ENCODE results near the gene ATP2B1. TPM values are rescaled to one million over a fixed set of nuclear protein-coding genes. Genes with fewer than 3 reads are reported as not detected.

Gene ATP2B1
- total RNA-seq, 2 donors from 2014 or later = 16.4 to 80.3 TPM

- H3K4me1 ChIP-seq (replicated peaks) = no peaks in the 10 kb centered on the region
- no peak overlapping the region for H3K27ac ChIP-seq
- no peaks in the 10 kb centered on the region for H3K27me3 ChIP-seq (replicated peaks; ENCODE audit: insufficient read depth)
- H3K4me3 ChIP-seq = no peak overlapping the region
- 75% methylated on average over 3 of the region's 3 CpGs for WGBS
- intact Hi-C loops (cut with DNase I) = loop anchor here (5.0 to 10.0 kb wide), 4 partner anchors 167 to 1374 kb away; partner anchors contain the start of gene ATP2B1
- no peak for DNase-seq (ENCODE audit: low spot score)
- H3K36me3 ChIP-seq = no peaks in the 10 kb centered on the region
- no peaks in the 10 kb centered on the region for H3K9me3 ChIP-seq
- TF ChIP-seq CTCF (IDR thresholded peaks at IDR 0.05) (no peak), POLR2A (IDR thresholded peaks at IDR 0.05) (no peak), POLR2AphosphoS5 (IDR thresholded peaks at IDR 0.05) (no peak)
Observed at GRCh38 chr12:89540586-89540985, 168.1 kb downstream of the ATP2B1 start.

GRCh38 chr12:89539426-89540223 lies 169.0 kb downstream of the ATP2B1 start:
- no peaks in the 10 kb centered on the region for H3K27me3 ChIP-seq (replicated peaks; ENCODE audit: insufficient read depth)
- DNase-seq (ENCODE audit: low spot score) = no peak
- H3K9me3 ChIP-seq = no peaks in the 10 kb centered on the region
- no peaks in the 10 kb centered on the region for H3K36me3 ChIP-seq
- H3K4me3 ChIP-seq = no peak overlapping the region
- no peak for TF ChIP-seq CTCF (IDR thresholded peaks at IDR 0.05)
- H3K27ac ChIP-seq = no peak overlapping the region
- intact Hi-C loops (cut with DNase I) = loop anchor here (5.0 to 10.0 kb wide), 4 partner anchors 168 to 1375 kb away; partner anchors contain the start of gene ATP2B1
- 92% methylated on average over 5 of the region's 5 CpGs for WGBS
- no peaks in the 10 kb centered on the region for H3K4me1 ChIP-seq (replicated peaks)

- WGBS = 83% methylated on average over 4 of the region's 4 CpGs
- TF ChIP-seq CTCF (IDR thresholded peaks at IDR 0.05) (no peak), POLR2A (IDR thresholded peaks at IDR 0.05) (no peak), POLR2AphosphoS5 (IDR thresholded peaks at IDR 0.05) (no peak)
- no peaks in the 10 kb centered on the region for H3K27me3 ChIP-seq (replicated peaks; ENCODE audit: insufficient read depth)
- intact Hi-C loops (cut with DNase I) = no loop called here
- no peaks in the 10 kb centered on the region for H3K4me1 ChIP-seq (replicated peaks)
- H3K36me3 ChIP-seq = no peaks in the 10 kb centered on the region
- H3K27ac ChIP-seq = no peak overlapping the region
- no peaks in the 10 kb centered on the region for H3K9me3 ChIP-seq
- H3K4me3 ChIP-seq = no peak overlapping the region
- DNase-seq (ENCODE audit: low spot score) = no peak
Observed at GRCh38 chr12:89538897-89539296, 169.7 kb downstream of the ATP2B1 start.

Small RNA genes lying within 50 kb of the gene (small RNA-seq; reads per million reads assigned to genes)
- 0 reads per million in 2 donors for gene AC025034.2
- 0.30 to 0.37 reads per million in 2 donors for gene RNA5SP365
- gene RNU6-148P = 0 reads per million in 2 donors

Other genes with a start within 250 kb of the ATP2B1 start
- 1 to 10 TPM; 4.1 to 8.4 TPM for gene GALNT4, start 184.0 kb downstream of the ATP2B1 start, total RNA-seq
- gene POC1B, start 182.8 kb downstream of the ATP2B1 start, total RNA-seq = 10 to 100 TPM; 11.1 to 15.8 TPM